DMS153 treated with DMSO at 0.1 percent for 48 hours (cell line): Measurements from ENCODE around the gene ENTPD5.
"Not testable (repeated sequence)": the region's sequence is repeated elsewhere in the genome, so short reads cannot be mapped to it uniquely, and the experiment has no call there.

Source experiments
- DNase-seq: peaks from one replicate; lab custom pipeline; 2025; ENCODE audit not compliant: unreplicated experiment; lab: John Stamatoyannopoulos, UW

The ENTPD5 gene

DNA sequence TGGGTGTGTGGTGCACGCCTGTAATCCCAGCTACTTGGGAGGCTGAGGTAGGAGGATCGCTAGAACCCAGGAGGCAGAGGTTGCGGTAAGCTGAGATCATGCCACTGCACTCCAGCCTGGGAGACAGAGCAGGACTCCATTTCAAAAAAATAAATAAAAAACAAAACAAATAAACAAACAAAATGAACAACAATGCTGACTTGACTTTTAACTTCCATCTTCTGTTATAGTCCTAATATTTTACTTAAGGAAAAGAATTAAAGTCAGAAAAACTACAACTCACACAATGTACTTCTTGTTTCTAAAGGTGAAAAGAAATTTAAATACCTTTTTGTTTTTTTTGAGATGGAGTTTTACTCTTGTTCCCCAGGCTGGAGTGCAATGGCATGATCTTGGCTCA is 13.4 kb downstream of the ENTPD5 start:
- not testable (repeated sequence) for DNase-seq

GRCh38 chr14:73998726-73999125 is 20.4 kb downstream of the ENTPD5 start:
- DNase-seq = no peak

DNA sequence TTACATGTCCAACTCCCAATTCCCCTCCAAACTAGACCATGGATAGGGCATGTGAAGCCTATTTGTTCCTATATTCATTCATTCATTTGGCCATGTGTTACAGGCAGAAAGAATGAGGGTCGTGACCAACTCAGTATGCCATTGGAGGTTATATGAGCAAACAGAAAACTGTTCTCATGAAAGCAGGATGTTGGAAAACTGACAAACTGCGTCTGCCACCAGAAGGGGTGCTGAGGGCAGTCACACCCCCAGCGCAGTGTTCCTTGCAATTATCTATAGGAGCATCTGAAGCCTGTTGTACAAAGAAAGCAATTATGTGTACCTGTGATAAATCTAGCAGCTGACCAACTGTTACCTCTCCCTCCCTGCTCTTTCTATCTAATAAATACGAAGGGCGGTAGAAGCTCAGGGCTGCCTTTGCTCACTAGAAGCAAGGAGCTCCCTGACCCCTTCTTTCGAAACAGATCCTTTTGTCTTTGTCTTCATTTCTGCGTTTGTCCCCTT is 21.1 kb downstream of the ENTPD5 start:
- no peak for DNase-seq

- DNase-seq = no peak
These were observed 21.8 kb downstream of the ENTPD5 start for GRCh38 chr14:73997108-73997943.

DNA sequence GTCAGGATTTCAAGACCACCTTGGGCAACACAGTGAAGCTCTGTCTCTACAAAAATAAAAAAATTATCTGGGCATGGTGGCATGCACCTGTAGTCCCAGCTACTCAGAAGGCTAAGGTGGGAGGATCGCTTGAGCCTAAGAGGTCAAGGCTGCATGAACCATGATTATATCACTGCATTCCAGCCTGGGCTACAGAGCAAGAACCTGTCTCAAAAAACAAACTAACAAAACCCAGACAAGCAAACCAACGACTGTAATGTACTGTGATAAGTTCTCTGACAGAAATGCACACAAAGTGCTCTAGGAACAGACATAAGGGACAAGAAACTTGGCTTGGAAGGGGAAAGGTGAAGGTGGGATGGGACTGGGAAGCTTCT is 22.4 kb downstream of the ENTPD5 start:
- DNase-seq = no peak

DNA sequence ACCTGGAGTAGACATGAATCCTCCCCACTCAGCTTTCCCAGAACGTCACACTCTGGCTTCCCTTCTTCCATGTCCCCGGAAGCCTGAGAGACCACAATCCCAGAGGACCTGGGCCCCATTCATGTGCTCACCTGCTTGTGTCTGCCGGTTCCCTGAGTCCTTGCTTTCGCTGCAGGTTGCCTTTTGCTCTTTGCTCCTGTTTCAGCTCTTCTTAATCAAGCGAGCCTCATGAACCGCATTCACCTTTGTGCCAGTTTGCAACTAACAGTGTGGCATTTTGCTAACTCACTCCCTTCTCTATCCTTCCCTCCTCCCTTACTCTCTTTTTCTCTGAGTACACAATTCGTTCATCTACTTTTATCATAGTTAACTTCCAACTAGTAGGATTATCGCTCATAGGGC is 23.1 kb downstream of the ENTPD5 start:
- DNase-seq = no peak

- DNase-seq = not testable (repeated sequence)
These were observed 24.2 kb downstream of the ENTPD5 start for GRCh38 chr14:73994926-73995325.

GRCh38 chr14:73991092-73991491 is 28.0 kb downstream of the ENTPD5 start:
- DNase-seq = no peak

DNA sequence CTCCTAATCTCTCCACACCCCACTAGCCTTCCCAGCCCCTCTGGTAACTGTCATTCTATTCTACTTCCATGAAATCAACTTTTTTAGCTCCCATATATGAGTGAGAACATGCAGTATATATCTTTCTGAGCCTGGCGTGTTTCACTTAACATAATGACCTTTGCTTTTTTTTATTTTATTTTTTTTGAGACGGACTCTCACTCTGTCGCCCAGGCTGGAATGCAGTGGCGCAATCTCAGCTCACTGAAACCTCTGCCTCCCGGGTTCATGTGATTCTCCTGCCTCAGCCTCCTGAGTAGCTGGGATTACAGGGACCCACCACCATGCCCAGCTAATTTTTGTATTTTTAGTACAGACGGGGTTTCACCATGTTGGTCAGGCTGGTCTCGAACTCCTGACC is 30.4 kb downstream of the ENTPD5 start:
- not testable (repeated sequence) for DNase-seq

GRCh38 chr14:73988065-73988464 is 31.0 kb downstream of the ENTPD5 start:
- no peak for DNase-seq

GRCh38 chr14:73977896-73978295 is 41.2 kb downstream of the ENTPD5 start:
- DNase-seq = no peak

DNA sequence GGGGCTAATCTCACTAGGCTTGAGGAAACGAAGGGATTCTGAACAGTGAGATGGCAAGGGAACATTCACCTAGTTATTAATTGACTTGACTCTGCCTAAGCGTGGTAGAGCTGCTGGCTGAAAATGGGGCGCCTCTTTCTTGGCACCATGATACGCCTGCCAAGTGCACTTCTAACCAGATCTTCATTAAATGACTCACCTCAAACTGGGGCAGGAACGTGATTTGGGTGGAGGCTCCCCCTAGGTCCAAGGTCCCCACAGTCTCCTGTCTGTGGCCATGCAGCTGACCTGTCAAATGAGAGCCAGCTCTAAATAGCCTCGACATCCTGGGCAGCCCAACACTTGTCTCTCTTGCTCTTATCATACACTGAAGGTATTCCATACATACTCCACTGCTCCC is 43.0 kb downstream of the ENTPD5 start:
- DNase-seq = no peak

GRCh38 chr14:73973497-73973896 is 45.6 kb downstream of the ENTPD5 start:
- DNase-seq = no peak

GRCh38 chr14:73968885-73969284 is 50.2 kb downstream of the ENTPD5 start:
- DNase-seq = no peak

DNA sequence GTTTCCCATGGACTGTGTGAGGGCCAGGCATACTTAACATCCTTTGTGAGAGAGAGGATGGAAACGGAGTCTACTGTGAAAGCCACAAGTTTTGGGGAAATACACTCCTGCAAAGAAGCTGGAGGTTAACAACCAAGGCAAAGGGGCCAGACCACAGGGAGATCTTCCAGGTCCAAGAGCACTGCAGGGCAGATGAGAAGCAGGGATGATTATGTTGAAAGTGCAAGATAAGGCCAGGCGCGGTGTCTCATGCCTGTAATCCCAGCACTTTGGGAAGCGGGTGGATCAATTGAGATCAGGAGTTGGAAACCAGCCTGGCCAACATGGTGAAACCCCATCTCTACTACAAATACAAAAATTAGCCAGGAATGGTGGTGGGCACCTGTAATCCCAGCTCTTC is 53.9 kb downstream of the ENTPD5 start:
- no peak for DNase-seq

- DNase-seq = no peak
These were observed 57.9 kb downstream of the ENTPD5 start for GRCh38 chr14:73961192-73961591.

DNA sequence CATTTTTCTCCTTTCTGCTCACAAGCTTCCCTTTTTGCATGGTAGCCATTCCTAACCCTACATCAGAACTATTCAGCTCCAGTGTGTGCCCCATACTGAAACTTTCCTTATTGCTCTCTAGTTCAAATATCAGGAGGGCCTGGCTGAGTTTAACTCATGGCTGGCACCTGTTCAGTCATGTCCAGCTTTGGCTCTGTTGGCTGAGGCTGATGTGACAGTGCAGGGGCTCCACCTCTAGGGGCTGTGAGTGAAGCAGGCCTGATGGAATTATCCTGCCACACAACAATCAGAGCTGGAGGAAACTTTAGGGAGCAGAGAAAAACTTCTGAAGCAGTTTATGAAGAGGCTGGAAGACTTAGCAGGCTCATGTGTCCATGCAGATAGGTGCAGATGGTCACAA is 60.5 kb downstream of the ENTPD5 start:
- DNase-seq = no peak

GRCh38 chr14:73955674-73956073 is 63.4 kb downstream of the ENTPD5 start:
- DNase-seq = no peak

DNA sequence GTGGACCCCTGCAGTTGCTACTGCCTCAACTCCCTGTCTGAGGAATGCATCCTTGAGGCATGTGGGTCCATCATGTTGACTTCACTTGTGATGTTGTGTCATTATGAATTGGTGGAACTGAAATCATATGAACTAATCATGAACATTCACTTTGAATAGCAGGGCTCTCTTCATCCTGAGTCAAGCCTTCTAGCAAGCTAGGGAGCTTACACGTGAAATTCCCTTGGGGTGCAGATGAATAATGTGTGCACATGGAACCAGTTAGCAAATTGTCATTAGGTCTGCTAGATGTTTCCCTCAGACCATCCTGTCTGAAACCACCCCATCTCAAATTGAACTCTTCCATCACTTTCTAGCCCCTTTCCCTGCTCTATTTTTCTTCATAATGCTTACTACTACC is 65.4 kb downstream of the ENTPD5 start:
- no peak for DNase-seq

DNA sequence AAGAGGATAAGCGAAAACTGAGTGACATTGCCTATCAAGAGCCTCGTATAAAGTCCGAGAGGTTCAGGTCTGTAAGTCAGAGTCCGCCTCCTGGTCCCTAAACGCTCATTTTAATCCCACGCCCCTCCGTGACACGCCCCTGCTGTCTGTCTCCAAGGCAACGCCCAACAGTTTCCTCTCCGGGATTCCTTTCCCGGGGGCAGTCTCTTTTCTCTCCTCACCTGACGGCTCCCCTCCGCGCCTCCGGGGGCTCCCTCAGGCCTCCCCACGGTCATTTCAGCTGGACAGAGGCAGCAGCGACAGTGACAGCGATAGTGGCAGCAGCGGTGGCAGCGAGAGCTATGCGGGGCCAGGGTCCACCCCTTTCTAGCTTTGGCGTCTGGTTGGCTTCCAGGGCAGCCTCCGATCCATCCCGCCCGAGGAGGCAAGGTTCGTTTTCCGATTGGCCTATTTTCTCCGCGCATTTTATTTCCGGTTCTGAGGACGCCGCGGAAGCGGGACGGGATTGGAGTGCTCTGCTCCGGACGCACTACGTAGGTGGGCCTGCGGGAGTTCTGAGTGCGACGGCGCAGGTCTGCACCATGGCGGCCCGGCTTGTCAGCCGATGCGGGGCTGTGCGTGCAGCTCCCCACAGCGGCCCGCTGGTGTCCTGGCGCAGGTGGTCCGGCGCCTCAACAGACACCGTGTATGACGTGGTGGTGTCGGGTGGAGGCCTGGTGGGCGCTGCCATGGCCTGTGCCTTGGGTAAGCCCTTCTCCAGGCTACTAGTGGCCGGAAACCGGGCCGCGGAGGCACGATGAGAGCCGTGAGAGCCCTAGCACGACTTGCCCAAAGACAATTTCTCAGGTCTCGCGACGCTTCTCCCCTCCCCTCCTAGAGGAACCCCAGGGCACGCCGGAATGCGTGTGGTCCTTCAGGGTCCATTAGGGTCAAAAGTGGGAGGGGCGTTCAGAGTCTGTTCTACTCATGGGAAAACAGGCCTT is 69.0 kb downstream of the ENTPD5 start, which contains the start of the genes COQ6 and FAM161B:
Gene COQ6, plus strand, starts transcription at position 551 of the 983 bp plus-strand sequence. Its CDS starts 31 bp downstream, at position 582.
Gene FAM161B, minus strand, starts transcription at position 343 of the 983 bp plus-strand sequence. Its CDS starts 68 bp downstream, at position 275.
- DNase-seq = peak; percentile 93

DNA sequence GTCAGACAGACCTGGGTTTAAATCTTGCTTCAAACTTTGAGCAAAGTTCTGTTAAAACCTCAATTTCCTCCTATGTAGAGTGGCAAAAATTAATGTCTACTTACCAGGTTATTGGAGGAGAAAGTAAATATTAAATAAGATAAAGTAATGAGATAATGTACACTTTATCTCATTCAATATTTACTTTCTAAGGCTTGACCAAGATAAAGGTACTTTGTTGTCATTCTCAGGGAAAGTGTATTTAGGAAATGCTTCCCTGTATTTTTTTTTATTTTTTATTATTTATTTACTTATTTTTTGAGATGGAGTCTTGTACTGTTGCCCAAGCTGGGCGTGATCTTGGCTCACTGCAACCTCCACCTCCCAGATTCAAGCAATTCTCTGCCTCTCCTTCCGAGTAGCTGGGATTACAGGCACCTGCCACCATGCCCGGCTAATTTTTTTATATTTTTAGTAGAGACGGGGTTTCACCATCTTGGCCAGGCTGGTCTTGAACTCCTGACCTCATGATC is 73.9 kb downstream of the ENTPD5 start:
- DNase-seq = no peak
